Kidney (tissue), 14 donors: Measurements from ENCODE around the gene PGLYRP2. TPM values are rescaled to one million over a fixed set of nuclear protein-coding genes. Genes with fewer than 3 reads are reported as not detected.

Experiments
- DNase-seq, 5 donors: peaks; one replicate each; pipeline ENCODE4 v3.0.0-alpha.2; 2013 to 2020
- FAIRE-seq: peaks from 2 replicates; lab custom pipeline; 2012; peaks lifted over from hg19 to GRCh38; lab: Jason Lieb, UNC
- H3K27ac ChIP-seq, 2 donors: one replicate each; pipeline ENCODE4 v1.7.0; 2013; ENCODE audit warnings: low read depth in 2 of 2, low read length in 2 of 2, inconsistent platforms in 1 of 2
- H3K27me3 ChIP-seq: one replicate; pipeline ENCODE4 v1.7.1; 2013; ENCODE audit warnings: low read length, inconsistent platforms; ENCODE audit not compliant: control insufficient read depth, insufficient read depth
- H3K36me3 ChIP-seq, 3 donors: one replicate each; pipeline versions ENCODE4 v1.7.0 to v1.7.1; 2013; ENCODE audit warnings: low read length in 3 of 3, control low read depth in 1 of 3, inconsistent platforms in 1 of 3; ENCODE audit not compliant: insufficient read depth in 3 of 3, control insufficient read depth in 2 of 3
- H3K4me1 ChIP-seq, 3 donors: one replicate each; pipeline versions ENCODE4 v1.7.0 to v1.7.1; 2013; ENCODE audit warnings: low read length in 3 of 3, inconsistent platforms in 1 of 3, low read depth in 1 of 3; ENCODE audit not compliant: control insufficient read depth in 2 of 3, insufficient read depth in 2 of 3
- H3K4me3 ChIP-seq, 3 donors: one replicate each; pipeline versions ENCODE4 v1.7.0 to v1.8.1; 2013; ENCODE audit warnings: low read length in 3 of 3, control low read depth in 1 of 3, inconsistent platforms in 1 of 3
- H3K9ac ChIP-seq, 3 donors: one replicate each; pipeline versions ENCODE4 v1.7.0 to v1.7.1; 2013; ENCODE audit warnings: low read length in 3 of 3, control low read depth in 1 of 3, inconsistent platforms in 1 of 3
- H3K9me3 ChIP-seq, 3 donors: one replicate each; pipeline versions ENCODE4 v1.7.0 to v1.7.1; 2013; ENCODE audit warnings: low read length in 3 of 3, control low read depth in 1 of 3, inconsistent platforms in 1 of 3; ENCODE audit not compliant: control insufficient read depth in 2 of 3, insufficient read depth in 1 of 3
- CTCF ChIP-seq: IDR thresholded peaks from 3 replicates; pipeline ENCODE4 v1.5.1; 2012; ENCODE audit warnings: mild to moderate bottlenecking, moderate library complexity, borderline replicate concordance; ENCODE audit not compliant: insufficient read depth; ENCODE audit errors: extremely low read depth
- intact Hi-C: fragments of 100-400 bp; cut with DNase I; formaldehyde crosslinking; loops from one replicate; pipeline ENCODE4 v1.11.1; 2022
- polyA plus RNA-seq: library from polyadenylated mRNA; stranded (reverse); fragments of 350-450 nt; fragmentation: Illumina TruSeq; extraction: RNeasy Lipid Tissue Mini Kit (QIAGEN cat#74804); gene quantifications from one replicate; pipeline ENCODE4 v1.2.3, GENCODE V29; 2014; ENCODE audit warnings: low read depth, low replicate concordance; ENCODE audit not compliant: insufficient read depth
- total RNA-seq: library from RNA; stranded (reverse); fragmentation: NEBNext Ultra II Directional; extraction: Animal tissue kit (Norgen Biotek cat#: 25700); gene quantifications from one replicate; pipeline ENCODE4 v1.2.1, GENCODE V29; 2021
- donor health status: control.
- donor health status: control.
- donor health status: control.
- donor health status: control.
- donor health status: control.
- donor health status: DM: yes; HTN: yes; CAD: no.
- donor health status: Normal renal cell carcinoma (clear cell type).

The PGLYRP2 gene
- total and polyA plus RNA-seq, 2 donors from 2014 or later, result not detected

GRCh38 chr19:15427350-15427700 is 52.0 kb downstream of the PGLYRP2 start:
- intact Hi-C loops, result no loop called here
- no peak overlapping the region for H3K4me3 ChIP-seq
- DNase-seq (no peak), FAIRE-seq (no peak)
- no peaks in the 10 kb centered on the region for H3K27me3 ChIP-seq
- no peaks in the 10 kb centered on the region for H3K9me3 ChIP-seq
- H3K9ac ChIP-seq, result no peak overlapping the region
- H3K36me3 ChIP-seq, result peaks cover 5 to 15% (median 11%) of the 10 kb centered on the region in 3 donors
- peaks cover 0 to 12% (median 5%) of the 10 kb centered on the region in 3 donors for H3K4me1 ChIP-seq
- H3K27ac ChIP-seq, result no peak overlapping the region
- no peak for TF ChIP-seq CTCF

GRCh38 chr19:15426485-15427349 is 52.6 kb downstream of the PGLYRP2 start:
- TF ChIP-seq CTCF, result no peak
- H3K27me3 ChIP-seq, result no peaks in the 10 kb centered on the region
- H3K27ac ChIP-seq, result no peak overlapping the region
- intact Hi-C loops, result no loop called here
- H3K4me1 ChIP-seq, result peaks cover 0 to 12% (median 3%) of the 10 kb centered on the region in 3 donors
- H3K4me3 ChIP-seq, result no peak overlapping the region
- H3K36me3 ChIP-seq, result peaks cover 5 to 15% (median 11%) of the 10 kb centered on the region in 3 donors
- DNase-seq (no peak), FAIRE-seq (no peak)
- no peak overlapping the region for H3K9ac ChIP-seq
- H3K9me3 ChIP-seq, result no peaks in the 10 kb centered on the region

GRCh38 chr19:15425321-15425950 is 53.9 kb downstream of the PGLYRP2 start:
- no peak for TF ChIP-seq CTCF
- no peaks in the 10 kb centered on the region for H3K4me1 ChIP-seq
- no peak overlapping the region for H3K27ac ChIP-seq
- no peaks in the 10 kb centered on the region for H3K27me3 ChIP-seq
- no peaks in the 10 kb centered on the region for H3K9me3 ChIP-seq
- H3K4me3 ChIP-seq, result no peak overlapping the region
- DNase-seq (no peak), FAIRE-seq (no peak)
- H3K9ac ChIP-seq, result no peak overlapping the region
- intact Hi-C loops, result no loop called here
- H3K36me3 ChIP-seq, result peaks cover 5 to 15% (median 11%) of the 10 kb centered on the region in 3 donors
